GM23338 (cell line): Measurements from ENCODE around the gene CHCHD3. TPM values are rescaled to one million over a fixed set of nuclear protein-coding genes. Genes with fewer than 3 reads are reported as not detected.

Source experiments
- ATAC-seq: fragments of 200-7000 bp; cut with Tn5 transposase; 3 replicates; pipeline ENCODE4 v1.9.1; 2020
- DNase-seq: peaks from one replicate; pipeline ENCODE4 v3.0.0-alpha.2; 2015; ENCODE audit warnings: low spot score
- H2AFZ ChIP-seq: fragments of 200-600 bp; sonication (generic); 2 replicates; pipeline ENCODE4 v1.8.0; 2016; ENCODE audit warnings: antibody characterized with exemption, mild to moderate bottlenecking, moderate library complexity
- H3F3A ChIP-seq: fragments of 200-600 bp; sonication (generic); replicated peaks from 2 replicates; pipeline ENCODE4 v1.8.0; 2017; ENCODE audit warnings: antibody characterized with exemption, mixed run types, low read depth
- H3K27ac ChIP-seq: fragments of 200-600 bp; sonication (generic); 2 replicates; pipeline ENCODE4 v1.6.1; 2016; ENCODE audit warnings: low read depth
- H3K27me3 ChIP-seq: fragments of 200-600 bp; sonication (generic); 2 replicates; pipeline ENCODE4 v1.8.0; 2016; ENCODE audit warnings: mild to moderate bottlenecking, mixed run types, moderate library complexity; ENCODE audit not compliant: insufficient read depth
- H3K36me3 ChIP-seq: fragments of 200-600 bp; sonication (generic); 2 replicates; pipeline ENCODE4 v1.8.0; 2016; ENCODE audit warnings: mild to moderate bottlenecking; ENCODE audit not compliant: insufficient read depth
- H3K4me1 ChIP-seq: fragments of 200-600 bp; sonication (generic); 2 replicates; pipeline ENCODE4 v1.8.0; 2016; ENCODE audit warnings: mild to moderate bottlenecking, moderate library complexity; ENCODE audit not compliant: insufficient read depth
- H3K4me2 ChIP-seq: fragments of 200-600 bp; sonication (generic); 2 replicates; pipeline ENCODE4 v1.7.1; 2017; ENCODE audit warnings: mixed run types
- H3K4me3 ChIP-seq: fragments of 200-600 bp; sonication (generic); 2 replicates; pipeline ENCODE4 v1.6.1; 2016; ENCODE audit warnings: mixed run types
- H3K79me2 ChIP-seq: fragments of 200-600 bp; sonication (generic); replicated peaks from 2 replicates; pipeline ENCODE4 v1.8.0; 2017; ENCODE audit warnings: mild to moderate bottlenecking; ENCODE audit not compliant: insufficient read depth
- H3K9me2 ChIP-seq: fragments of 200-600 bp; sonication (generic); 2 replicates; pipeline ENCODE4 v1.8.0; 2017; ENCODE audit not compliant: insufficient read depth
- H4K20me1 ChIP-seq: fragments of 200-600 bp; sonication (generic); replicated peaks from 2 replicates; pipeline ENCODE4 v1.8.0; 2017; ENCODE audit warnings: mild to moderate bottlenecking; ENCODE audit not compliant: insufficient read depth
- H3K27ac Mint-ChIP-seq: 2 replicates; pipeline ENCODE4 v1.8.0; 2020; ENCODE audit warnings: inconsistent platforms, mild to moderate bottlenecking, moderate library complexity, mixed read lengths
- H3K27me3 Mint-ChIP-seq: 3 replicates; pipeline ENCODE4 v1.8.0; 2022; ENCODE audit warnings: low read depth, mild to moderate bottlenecking, moderate library complexity, mixed read lengths, inconsistent platforms; ENCODE audit not compliant: insufficient read depth, poor library complexity
- H3K36me3 Mint-ChIP-seq: 3 replicates; pipeline ENCODE4 v1.8.0; 2021; ENCODE audit warnings: low read depth, mild to moderate bottlenecking, inconsistent platforms, moderate library complexity, mixed read lengths
- H3K4me1 Mint-ChIP-seq: 3 replicates; pipeline ENCODE4 v1.8.0; 2020; ENCODE audit warnings: mild to moderate bottlenecking, inconsistent platforms, mixed read lengths
- H3K4me3 Mint-ChIP-seq: 3 replicates; pipeline ENCODE4 v1.8.0; 2021; ENCODE audit warnings: moderate library complexity, mild to moderate bottlenecking, inconsistent platforms, mixed read lengths
- H3K9me3 Mint-ChIP-seq: 3 replicates; pipeline ENCODE4 v1.8.0; 2020; ENCODE audit warnings: moderate library complexity, mild to moderate bottlenecking, inconsistent platforms, mixed read lengths
- CREB1 ChIP-seq: fragments of 250-450 bp; sonication (Bioruptor Pico); IDR thresholded peaks from 2 replicates; pipeline ENCODE4 v1.5.0; 2020; ENCODE audit warnings: low read depth, mild to moderate bottlenecking, moderate library complexity
- EZH2 ChIP-seq: fragments of 200-600 bp; sonication (generic); IDR thresholded peaks from one replicate; pipeline ENCODE4 v1.8.0; 2017; ENCODE audit warnings: antibody characterized with exemption, mild to moderate bottlenecking, low read depth; ENCODE audit not compliant: unreplicated experiment
- EZH2phosphoT487 ChIP-seq: fragments of 200-600 bp; sonication (generic); IDR thresholded peaks from one replicate; pipeline ENCODE4 v1.8.1; 2018; ENCODE audit warnings: antibody characterized with exemption; ENCODE audit not compliant: unreplicated experiment
- JUNB ChIP-seq: IDR thresholded peaks from one replicate; pipeline ENCODE4 v1.6.1; 2016; ENCODE audit warnings: antibody characterized with exemption; ENCODE audit not compliant: unreplicated experiment
- NANOG ChIP-seq: IDR thresholded peaks from 2 replicates; pipeline ENCODE4 v1.6.1; 2016; ENCODE audit warnings: antibody characterized with exemption, borderline replicate concordance
- POLR2AphosphoS5 ChIP-seq: IDR thresholded peaks from 2 replicates; pipeline ENCODE4 v1.6.1; 2016; ENCODE audit warnings: antibody characterized with exemption, low read depth
- STAT1 ChIP-seq: IDR thresholded peaks from one replicate; pipeline ENCODE4 v1.6.1; 2016; ENCODE audit warnings: antibody characterized with exemption; ENCODE audit not compliant: unreplicated experiment
- ZNF114 ChIP-seq: fragments of 250-450 bp; sonication (Bioruptor Pico); IDR thresholded peaks from 2 replicates; pipeline ENCODE4 v1.5.0; 2020; ENCODE audit warnings: mild to moderate bottlenecking, moderate library complexity
- ZNF331 ChIP-seq: fragments of 250-450 bp; sonication (Bioruptor Pico); IDR thresholded peaks from 2 replicates; pipeline ENCODE4 v1.5.0; 2020; ENCODE audit warnings: low read depth, mild to moderate bottlenecking, moderate library complexity
- polyA plus RNA-seq: library from polyadenylated mRNA; unstranded; fragments of >200 nt; fragmentation: Nextera tagmentation; extraction: Ambion mirVana; gene quantifications from 2 replicates; pipeline ENCODE4 v1.2.1, GENCODE V29; 2016
- total RNA-seq: library from RNA; depleted of rRNA; stranded (reverse); fragments of >200 nt; shearing (Covaris generic); gene quantifications from 2 replicates; pipeline ENCODE4 v1.2.3, GENCODE V29; 2014
- TF ChIP-seq, protein P1 (sequence below): IDR thresholded peaks from one replicate; pipeline ENCODE4 v1.6.1; 2018; ENCODE audit warnings: antibody characterized with exemption; ENCODE audit not compliant: unreplicated experiment
- TF ChIP-seq, protein P2 (sequence below): fragments of 250-450 bp; sonication (Bioruptor Pico); IDR thresholded peaks from 2 replicates; pipeline ENCODE4 v1.5.0; 2020; ENCODE audit warnings: mild to moderate bottlenecking, moderate library complexity
- TF ChIP-seq, protein P3 (sequence below), 2 experiments: fragments of 200-600 bp in 1 of 2; sonication (generic) in 1 of 2; conservative IDR thresholded peaks; 2 replicates each; pipeline versions ENCODE4 v1.5.1 to v1.6.1; 2016 to 2017; ENCODE audit warnings: antibody characterized with exemption in 2 of 2, low read depth in 2 of 2, mild to moderate bottlenecking in 2 of 2, moderate library complexity in 1 of 2
- TF ChIP-seq, protein P4 (sequence below): IDR thresholded peaks from 2 replicates; pipeline ENCODE4 v1.6.1; 2016; ENCODE audit warnings: antibody characterized with exemption

The CHCHD3 gene
- total and polyA plus RNA-seq, 2 experiments from 2014 or later = 107 to 131 TPM

DNA sequence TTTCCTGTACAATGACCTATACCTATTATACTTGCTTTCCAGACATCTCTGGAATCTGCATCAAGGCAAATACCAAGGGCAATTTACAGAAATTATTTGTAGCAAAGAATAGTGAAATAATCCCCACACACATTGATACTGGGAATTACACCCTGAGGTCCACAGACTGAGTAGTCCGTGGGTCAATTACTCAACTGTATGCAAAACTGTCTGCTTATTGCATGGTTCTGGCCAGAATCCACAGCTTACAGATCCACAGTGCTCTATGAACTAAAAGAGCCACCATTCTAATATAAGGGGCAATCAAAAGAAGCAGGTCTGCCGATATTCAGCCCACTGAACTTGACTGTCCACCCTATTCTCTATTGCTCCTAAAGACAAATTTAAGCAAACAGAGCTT is 5.7 kb downstream of the CHCHD3 start:
- no peak overlapping the region for H3K4me2 ChIP-seq
- H3K36me3 Mint-ChIP-seq = peaks cover 10% of the 10 kb centered on the region; the same call in 2 of the 3 replicates
- peaks cover 56% of the 10 kb centered on the region for H3K4me1 Mint-ChIP-seq
- no peak overlapping the region for H2AFZ ChIP-seq
- DNase-seq = no peak
- H3K27ac Mint-ChIP-seq = peak overlapping the region; percentile 7
- no peaks in the 10 kb centered on the region for H3K27me3 ChIP-seq
- no peaks in the 10 kb centered on the region for H3K36me3 ChIP-seq
- no peaks in the 10 kb centered on the region for H3F3A ChIP-seq
- H4K20me1 ChIP-seq = peaks cover 24% of the 10 kb centered on the region
- H3K9me3 Mint-ChIP-seq = no peaks in the 10 kb centered on the region
- no peaks in the 10 kb centered on the region for H3K27me3 Mint-ChIP-seq
- 0 out of 2 replicates have a peak overlapping the region, but pooled peaks have one; percentile 7 for H3K27ac ChIP-seq
- TF ChIP-seq, protein P1, sequence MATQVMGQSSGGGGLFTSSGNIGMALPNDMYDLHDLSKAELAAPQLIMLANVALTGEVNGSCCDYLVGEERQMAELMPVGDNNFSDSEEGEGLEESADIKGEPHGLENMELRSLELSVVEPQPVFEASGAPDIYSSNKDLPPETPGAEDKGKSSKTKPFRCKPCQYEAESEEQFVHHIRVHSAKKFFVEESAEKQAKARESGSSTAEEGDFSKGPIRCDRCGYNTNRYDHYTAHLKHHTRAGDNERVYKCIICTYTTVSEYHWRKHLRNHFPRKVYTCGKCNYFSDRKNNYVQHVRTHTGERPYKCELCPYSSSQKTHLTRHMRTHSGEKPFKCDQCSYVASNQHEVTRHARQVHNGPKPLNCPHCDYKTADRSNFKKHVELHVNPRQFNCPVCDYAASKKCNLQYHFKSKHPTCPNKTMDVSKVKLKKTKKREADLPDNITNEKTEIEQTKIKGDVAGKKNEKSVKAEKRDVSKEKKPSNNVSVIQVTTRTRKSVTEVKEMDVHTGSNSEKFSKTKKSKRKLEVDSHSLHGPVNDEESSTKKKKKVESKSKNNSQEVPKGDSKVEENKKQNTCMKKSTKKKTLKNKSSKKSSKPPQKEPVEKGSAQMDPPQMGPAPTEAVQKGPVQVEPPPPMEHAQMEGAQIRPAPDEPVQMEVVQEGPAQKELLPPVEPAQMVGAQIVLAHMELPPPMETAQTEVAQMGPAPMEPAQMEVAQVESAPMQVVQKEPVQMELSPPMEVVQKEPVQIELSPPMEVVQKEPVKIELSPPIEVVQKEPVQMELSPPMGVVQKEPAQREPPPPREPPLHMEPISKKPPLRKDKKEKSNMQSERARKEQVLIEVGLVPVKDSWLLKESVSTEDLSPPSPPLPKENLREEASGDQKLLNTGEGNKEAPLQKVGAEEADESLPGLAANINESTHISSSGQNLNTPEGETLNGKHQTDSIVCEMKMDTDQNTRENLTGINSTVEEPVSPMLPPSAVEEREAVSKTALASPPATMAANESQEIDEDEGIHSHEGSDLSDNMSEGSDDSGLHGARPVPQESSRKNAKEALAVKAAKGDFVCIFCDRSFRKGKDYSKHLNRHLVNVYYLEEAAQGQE = no peak
- TF ChIP-seq EZH2phosphoT487 (no peak), ZNF331 (CRISPR knock-in tag) (no peak), JUNB (no peak), POLR2AphosphoS5 (no peak), NANOG (no peak), EZH2 (no peak), CREB1 (CRISPR knock-in tag) (no peak), ZNF114 (CRISPR knock-in tag) (no peak), STAT1 (no peak)
- TF ChIP-seq, protein P2, sequence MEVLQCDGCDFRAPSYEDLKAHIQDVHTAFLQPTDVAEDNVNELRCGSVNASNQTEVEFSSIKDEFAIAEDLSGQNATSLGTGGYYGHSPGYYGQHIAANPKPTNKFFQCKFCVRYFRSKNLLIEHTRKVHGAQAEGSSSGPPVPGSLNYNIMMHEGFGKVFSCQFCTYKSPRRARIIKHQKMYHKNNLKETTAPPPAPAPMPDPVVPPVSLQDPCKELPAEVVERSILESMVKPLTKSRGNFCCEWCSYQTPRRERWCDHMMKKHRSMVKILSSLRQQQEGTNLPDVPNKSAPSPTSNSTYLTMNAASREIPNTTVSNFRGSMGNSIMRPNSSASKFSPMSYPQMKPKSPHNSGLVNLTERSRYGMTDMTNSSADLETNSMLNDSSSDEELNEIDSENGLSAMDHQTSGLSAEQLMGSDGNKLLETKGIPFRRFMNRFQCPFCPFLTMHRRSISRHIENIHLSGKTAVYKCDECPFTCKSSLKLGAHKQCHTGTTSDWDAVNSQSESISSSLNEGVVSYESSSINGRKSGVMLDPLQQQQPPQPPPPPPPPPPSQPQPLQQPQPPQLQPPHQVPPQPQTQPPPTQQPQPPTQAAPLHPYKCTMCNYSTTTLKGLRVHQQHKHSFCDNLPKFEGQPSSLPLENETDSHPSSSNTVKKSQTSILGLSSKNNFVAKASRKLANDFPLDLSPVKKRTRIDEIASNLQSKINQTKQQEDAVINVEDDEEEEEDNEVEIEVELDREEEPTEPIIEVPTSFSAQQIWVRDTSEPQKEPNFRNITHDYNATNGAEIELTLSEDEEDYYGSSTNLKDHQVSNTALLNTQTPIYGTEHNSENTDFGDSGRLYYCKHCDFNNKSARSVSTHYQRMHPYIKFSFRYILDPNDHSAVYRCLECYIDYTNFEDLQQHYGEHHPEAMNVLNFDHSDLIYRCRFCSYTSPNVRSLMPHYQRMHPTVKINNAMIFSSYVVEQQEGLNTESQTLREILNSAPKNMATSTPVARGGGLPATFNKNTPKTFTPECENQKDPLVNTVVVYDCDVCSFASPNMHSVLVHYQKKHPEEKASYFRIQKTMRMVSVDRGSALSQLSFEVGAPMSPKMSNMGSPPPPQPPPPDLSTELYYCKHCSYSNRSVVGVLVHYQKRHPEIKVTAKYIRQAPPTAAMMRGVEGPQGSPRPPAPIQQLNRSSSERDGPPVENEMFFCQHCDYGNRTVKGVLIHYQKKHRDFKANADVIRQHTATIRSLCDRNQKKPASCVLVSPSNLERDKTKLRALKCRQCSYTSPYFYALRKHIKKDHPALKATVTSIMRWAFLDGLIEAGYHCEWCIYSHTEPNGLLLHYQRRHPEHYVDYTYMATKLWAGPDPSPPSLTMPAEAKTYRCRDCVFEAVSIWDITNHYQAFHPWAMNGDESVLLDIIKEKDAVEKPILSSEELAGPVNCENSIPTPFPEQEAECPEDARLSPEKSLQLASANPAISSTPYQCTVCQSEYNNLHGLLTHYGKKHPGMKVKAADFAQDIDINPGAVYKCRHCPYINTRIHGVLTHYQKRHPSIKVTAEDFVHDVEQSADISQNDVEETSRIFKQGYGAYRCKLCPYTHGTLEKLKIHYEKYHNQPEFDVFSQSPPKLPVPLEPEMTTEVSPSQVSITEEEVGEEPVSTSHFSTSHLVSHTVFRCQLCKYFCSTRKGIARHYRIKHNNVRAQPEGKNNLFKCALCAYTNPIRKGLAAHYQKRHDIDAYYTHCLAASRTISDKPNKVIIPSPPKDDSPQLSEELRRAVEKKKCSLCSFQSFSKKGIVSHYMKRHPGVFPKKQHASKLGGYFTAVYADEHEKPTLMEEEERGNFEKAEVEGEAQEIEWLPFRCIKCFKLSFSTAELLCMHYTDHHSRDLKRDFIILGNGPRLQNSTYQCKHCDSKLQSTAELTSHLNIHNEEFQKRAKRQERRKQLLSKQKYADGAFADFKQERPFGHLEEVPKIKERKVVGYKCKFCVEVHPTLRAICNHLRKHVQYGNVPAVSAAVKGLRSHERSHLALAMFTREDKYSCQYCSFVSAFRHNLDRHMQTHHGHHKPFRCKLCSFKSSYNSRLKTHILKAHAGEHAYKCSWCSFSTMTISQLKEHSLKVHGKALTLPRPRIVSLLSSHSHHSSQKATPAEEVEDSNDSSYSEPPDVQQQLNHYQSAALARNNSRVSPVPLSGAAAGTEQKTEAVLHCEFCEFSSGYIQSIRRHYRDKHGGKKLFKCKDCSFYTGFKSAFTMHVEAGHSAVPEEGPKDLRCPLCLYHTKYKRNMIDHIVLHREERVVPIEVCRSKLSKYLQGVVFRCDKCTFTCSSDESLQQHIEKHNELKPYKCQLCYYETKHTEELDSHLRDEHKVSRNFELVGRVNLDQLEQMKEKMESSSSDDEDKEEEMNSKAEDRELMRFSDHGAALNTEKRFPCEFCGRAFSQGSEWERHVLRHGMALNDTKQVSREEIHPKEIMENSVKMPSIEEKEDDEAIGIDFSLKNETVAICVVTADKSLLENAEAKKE (CRISPR knock-in tag) = no peak
- TF ChIP-seq, protein P3, sequence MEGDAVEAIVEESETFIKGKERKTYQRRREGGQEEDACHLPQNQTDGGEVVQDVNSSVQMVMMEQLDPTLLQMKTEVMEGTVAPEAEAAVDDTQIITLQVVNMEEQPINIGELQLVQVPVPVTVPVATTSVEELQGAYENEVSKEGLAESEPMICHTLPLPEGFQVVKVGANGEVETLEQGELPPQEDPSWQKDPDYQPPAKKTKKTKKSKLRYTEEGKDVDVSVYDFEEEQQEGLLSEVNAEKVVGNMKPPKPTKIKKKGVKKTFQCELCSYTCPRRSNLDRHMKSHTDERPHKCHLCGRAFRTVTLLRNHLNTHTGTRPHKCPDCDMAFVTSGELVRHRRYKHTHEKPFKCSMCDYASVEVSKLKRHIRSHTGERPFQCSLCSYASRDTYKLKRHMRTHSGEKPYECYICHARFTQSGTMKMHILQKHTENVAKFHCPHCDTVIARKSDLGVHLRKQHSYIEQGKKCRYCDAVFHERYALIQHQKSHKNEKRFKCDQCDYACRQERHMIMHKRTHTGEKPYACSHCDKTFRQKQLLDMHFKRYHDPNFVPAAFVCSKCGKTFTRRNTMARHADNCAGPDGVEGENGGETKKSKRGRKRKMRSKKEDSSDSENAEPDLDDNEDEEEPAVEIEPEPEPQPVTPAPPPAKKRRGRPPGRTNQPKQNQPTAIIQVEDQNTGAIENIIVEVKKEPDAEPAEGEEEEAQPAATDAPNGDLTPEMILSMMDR (conservative IDR thresholded peaks at IDR 0.05; ENCODE audit: low read depth in 2 of 2) = no peak
- TF ChIP-seq, protein P4, sequence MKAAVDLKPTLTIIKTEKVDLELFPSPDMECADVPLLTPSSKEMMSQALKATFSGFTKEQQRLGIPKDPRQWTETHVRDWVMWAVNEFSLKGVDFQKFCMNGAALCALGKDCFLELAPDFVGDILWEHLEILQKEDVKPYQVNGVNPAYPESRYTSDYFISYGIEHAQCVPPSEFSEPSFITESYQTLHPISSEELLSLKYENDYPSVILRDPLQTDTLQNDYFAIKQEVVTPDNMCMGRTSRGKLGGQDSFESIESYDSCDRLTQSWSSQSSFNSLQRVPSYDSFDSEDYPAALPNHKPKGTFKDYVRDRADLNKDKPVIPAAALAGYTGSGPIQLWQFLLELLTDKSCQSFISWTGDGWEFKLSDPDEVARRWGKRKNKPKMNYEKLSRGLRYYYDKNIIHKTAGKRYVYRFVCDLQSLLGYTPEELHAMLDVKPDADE = no peak
- no peak for ATAC-seq
- peaks cover 48% of the 10 kb centered on the region for H3K4me1 ChIP-seq
- peaks cover 100% of the 10 kb centered on the region for H3K79me2 ChIP-seq
- no peak overlapping the region for H3K4me3 ChIP-seq
- no peak overlapping the region for H3K4me3 Mint-ChIP-seq
- H3K9me2 ChIP-seq = no peaks in the 10 kb centered on the region
